NT2/D1 (cell line): ENCODE results near the gene OR5K3.
"Not testable (repeated sequence)": the region's sequence is repeated elsewhere in the genome, so short reads cannot be mapped to it uniquely, and the experiment has no call there.

ENCODE experiments used
- DNase-seq: peaks from one replicate; pipeline ENCODE4 v3.0.0-alpha.2; 2011; ENCODE audit warnings: low read depth, low spot score
- H3K27me3 ChIP-seq: 2 replicates; pipeline ENCODE4 v1.6.0; 2011; ENCODE audit warnings: mild to moderate bottlenecking; ENCODE audit not compliant: insufficient read length, insufficient read depth
- H3K36me3 ChIP-seq: 2 replicates; pipeline ENCODE4 v1.6.1; 2011; ENCODE audit warnings: mild to moderate bottlenecking, low read length, mixed read lengths; ENCODE audit not compliant: insufficient read depth, insufficient read length
- H3K4me1 ChIP-seq: 2 replicates; pipeline ENCODE4 v1.5.1; 2011; ENCODE audit not compliant: insufficient read depth, insufficient read length
- H3K4me3 ChIP-seq: 2 replicates; pipeline ENCODE4 v1.5.1; 2011; ENCODE audit warnings: low read depth; ENCODE audit not compliant: insufficient read length
- H3K9ac ChIP-seq: 2 replicates; pipeline ENCODE4 v1.6.0; 2011; ENCODE audit warnings: low read depth; ENCODE audit not compliant: insufficient read length
- H3K9me3 ChIP-seq: 2 replicates; pipeline ENCODE4 v1.5.1; 2011; ENCODE audit warnings: mild to moderate bottlenecking, low read length; ENCODE audit not compliant: insufficient read depth
- SUZ12 ChIP-seq: IDR thresholded peaks from 2 replicates; pipeline ENCODE4 v1.6.1; 2011; ENCODE audit not compliant: insufficient read length, insufficient read depth; ENCODE audit errors: extremely low read depth
- YY1 ChIP-seq: IDR thresholded peaks from 2 replicates; pipeline ENCODE4 v1.6.1; 2011; ENCODE audit not compliant: insufficient read length, insufficient read depth
- ZNF274 ChIP-seq: IDR thresholded peaks from 2 replicates; pipeline ENCODE4 v1.6.1; 2011; ENCODE audit warnings: mild to moderate bottlenecking, low read depth, low read length

OR5K3 gene

GRCh38 chr3:98388147-98388546, 2.3 kb upstream of the OR5K3 start:
- H3K36me3 ChIP-seq, result no peaks in the 10 kb centered on the region
- TF ChIP-seq SUZ12, result no peak
- H3K9ac ChIP-seq, result no peak overlapping the region
- H3K9me3 ChIP-seq, result no peaks in the 10 kb centered on the region
- no peaks in the 10 kb centered on the region for H3K27me3 ChIP-seq
- H3K4me1 ChIP-seq, result no peaks in the 10 kb centered on the region
- DNase-seq, result no peak
- H3K4me3 ChIP-seq, result no peak overlapping the region

- DNase-seq, result no peak
These were observed 4.6 kb downstream of the OR5K3 start for GRCh38 chr3:98395101-98395500.

GRCh38 chr3:98396482-98396881, 6.0 kb downstream of the OR5K3 start:
- H3K9me3 ChIP-seq, result peaks cover 50% of the 10 kb centered on the region
- not testable (repeated sequence) for H3K4me3 ChIP-seq, H3K36me3 ChIP-seq, H3K9ac ChIP-seq, DNase-seq, H3K4me1 ChIP-seq, H3K27me3 ChIP-seq

More at GRCh38 chr3:98395101-98395500, 4.6 kb downstream of the OR5K3 start:
- Histone ChIP-seq H3K36me3 (no peaks in the 10 kb centered on the region), H3K4me3 (no peak overlapping the region), H3K9me3 (peaks cover 42% of the 10 kb centered on the region), H3K4me1 (peaks cover 3% of the 10 kb centered on the region), H3K9ac (no peak overlapping the region), H3K27me3 (no peaks in the 10 kb centered on the region)
- TF ChIP-seq ZNF274 (no peak), SUZ12 (no peak), YY1 (no peak)

GRCh38 chr3:98398513-98398912, 8.0 kb downstream of the OR5K3 start:
- Histone ChIP-seq H3K9me3 (peaks cover 70% of the 10 kb centered on the region), H3K4me1 (peaks cover 3% of the 10 kb centered on the region), H3K9ac (no peak overlapping the region), H3K4me3 (no peak overlapping the region), H3K27me3 (no peaks in the 10 kb centered on the region), H3K36me3 (no peaks in the 10 kb centered on the region)
- no peak for DNase-seq
- TF ChIP-seq YY1 (no peak), SUZ12 (no peak), ZNF274 (no peak)

- Histone ChIP-seq H3K9me3 (peaks cover 77% of the 10 kb centered on the region), H3K4me1 (no peaks in the 10 kb centered on the region), H3K4me3 (no peak overlapping the region), H3K36me3 (no peaks in the 10 kb centered on the region), H3K27me3 (no peaks in the 10 kb centered on the region), H3K9ac (no peak overlapping the region)
- no peak for TF ChIP-seq ZNF274
- no peak for TF ChIP-seq YY1
- no peak for TF ChIP-seq SUZ12
- no peak for DNase-seq
These were observed 12.0 kb downstream of the OR5K3 start for GRCh38 chr3:98402507-98402906.

GRCh38 chr3:98404010-98404409, 13.5 kb downstream of the OR5K3 start:
- no peak for DNase-seq
- H3K4me3 ChIP-seq, result no peak overlapping the region
- H3K36me3 ChIP-seq, result no peaks in the 10 kb centered on the region
- peaks cover 62% of the 10 kb centered on the region for H3K9me3 ChIP-seq
- H3K27me3 ChIP-seq, result no peaks in the 10 kb centered on the region
- no peak for TF ChIP-seq ZNF274
- TF ChIP-seq YY1, result no peak
- TF ChIP-seq SUZ12, result no peak
- H3K9ac ChIP-seq, result no peak overlapping the region
- no peaks in the 10 kb centered on the region for H3K4me1 ChIP-seq

- no peak for DNase-seq
- Histone ChIP-seq H3K9ac (no peak overlapping the region), H3K4me1 (no peaks in the 10 kb centered on the region), H3K9me3 (peaks cover 47% of the 10 kb centered on the region), H3K36me3 (no peaks in the 10 kb centered on the region), H3K27me3 (no peaks in the 10 kb centered on the region), H3K4me3 (no peak overlapping the region)
- TF ChIP-seq SUZ12 (no peak), YY1 (no peak), ZNF274 (no peak)
These were observed 15.6 kb downstream of the OR5K3 start for GRCh38 chr3:98406034-98406433.

GRCh38 chr3:98432575-98432974, 42.1 kb downstream of the OR5K3 start:
- H3K9ac ChIP-seq, result no peak overlapping the region
- H3K9me3 ChIP-seq, result peaks cover 9% of the 10 kb centered on the region; the same call in 1 of the 2 replicates
- H3K36me3 ChIP-seq, result no peaks in the 10 kb centered on the region
- H3K4me3 ChIP-seq, result no peak overlapping the region
- no peaks in the 10 kb centered on the region for H3K27me3 ChIP-seq
- TF ChIP-seq YY1 (no peak), ZNF274 (no peak), SUZ12 (no peak)
- H3K4me1 ChIP-seq, result no peaks in the 10 kb centered on the region
- no peak for DNase-seq
